ENCODE data around the gene LASP1. TPM values are rescaled to one million over a fixed set of nuclear protein-coding genes. Genes with fewer than 3 reads are reported as not detected.
A peak's percentile ranks its signal among the peaks of the same experiment; 100 is the strongest.

Gene LASP1
- total and polyA plus RNA-seq, 2 of the 8 experiments (the other 6 are each of a cell fraction or from before 2014, with no cell fraction given): 114 to 180 TPM

DNA sequence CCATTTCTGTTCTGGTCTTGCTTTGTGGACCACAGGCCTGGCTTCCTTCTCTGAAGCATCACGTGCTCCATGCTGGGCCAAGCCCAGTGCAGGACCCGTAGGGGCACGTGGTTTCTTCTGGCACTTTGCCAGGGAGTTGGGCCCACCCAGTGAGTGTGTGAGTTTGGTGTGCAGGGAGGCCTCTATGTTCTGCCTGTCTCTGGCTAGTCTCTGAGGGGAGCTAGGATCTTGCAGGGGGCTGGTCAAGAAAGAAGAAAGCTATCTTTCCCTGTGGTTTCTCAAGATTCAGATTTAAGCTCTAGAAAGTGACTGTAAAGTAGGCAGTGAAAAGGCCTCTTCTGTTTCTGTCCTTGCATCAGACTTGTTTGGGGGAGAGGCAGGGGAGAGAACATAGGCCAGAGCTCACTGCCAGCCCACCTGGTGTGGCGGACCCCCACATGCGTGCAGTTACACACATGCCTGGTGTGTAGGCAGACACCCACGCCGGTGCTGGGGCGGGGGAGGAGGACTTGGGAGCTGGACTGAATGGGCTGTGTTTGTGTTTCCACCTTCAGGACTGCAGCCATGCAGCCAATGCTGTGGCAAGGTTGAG, 11.8 kb downstream of the LASP1 start:
- Histone ChIP-seq H4K5ac (ENCODE audit: insufficient read length, low read depth, low read length) (no peak overlapping the region), H3K4me2 (ENCODE audit: insufficient read depth in 1 of 2, low read depth in 2 of 2, low read length in 2 of 2) (no peak overlapping the region), H2BK5ac (ENCODE audit: low read depth, low read length) (peak overlapping the region; percentile 37), H2BK20ac (ENCODE audit: low read length) (peak overlapping the region; percentile 24), H4K91ac (replicated peaks; ENCODE audit: insufficient read length, low read length) (peak overlapping the region; percentile 58), H2BK12ac (ENCODE audit: low read depth, low read length) (peak overlapping the region; percentile 85; the same call in 1 of the 2 replicates), H3K4me1 (replicated peaks in 1 of 4; ENCODE audit: control insufficient read depth in 3 of 4, insufficient read depth in 4 of 4, low read length in 3 of 4) (peaks cover 34 to 60% (median 47%) of the 10 kb centered on the region in 4 experiments), H3K27me3 (replicated peaks in 1 of 4; ENCODE audit: control insufficient read depth in 3 of 4, extremely low read depth in 1 of 4, insufficient read depth in 3 of 4, low read length in 3 of 4) (no peaks in the 10 kb centered on the region), H3K14ac (ENCODE audit: insufficient read length) (no peak overlapping the region), H3K18ac (ENCODE audit: extremely low read depth, low read length) (peak overlapping the region; percentile 38; the same call in 1 of the 2 replicates), H3K4me3 (ENCODE audit: extremely low read depth in 1 of 4, insufficient read depth in 2 of 4, low read depth in 3 of 4, low read length in 4 of 4) (no peak overlapping the region), H3K79me1 (ENCODE audit: low read depth, low read length) (peaks cover 27% of the 10 kb centered on the region), H4K20me1 (replicated peaks in 1 of 2; ENCODE audit: control insufficient read depth in 1 of 2, insufficient read depth in 2 of 2, low read length in 2 of 2) (peaks cover 5 to 10% of the 10 kb centered on the region in 2 experiments), H3K56ac (replicated peaks; ENCODE audit: insufficient read length, low read depth, low read length) (no peak overlapping the region), H3K36me3 (ENCODE audit: control insufficient read depth in 2 of 4, insufficient read depth in 4 of 4, low read length in 3 of 4) (peaks cover 0 to 3% (median 0%) of the 10 kb centered on the region in 4 experiments; a peak in 2 of 8 replicates), H3K23me2 (ENCODE audit: low read depth, low read length) (peaks cover 2% of the 10 kb centered on the region; the same call in 1 of the 2 replicates), H2AFZ (ENCODE audit: low read length) (no peak overlapping the region), H3K23ac (ENCODE audit: insufficient read length) (no peak overlapping the region), H3K4ac (replicated peaks; ENCODE audit: insufficient read length, low read depth, low read length) (no peak overlapping the region), H3K27ac (ENCODE audit: low read depth, low read length) (no peak overlapping the region), H3K9ac (replicated peaks in 1 of 4; ENCODE audit: extremely low read depth in 1 of 4, low read depth in 3 of 4, low read length in 3 of 4) (peak overlapping the region in 1 of 4 experiments; percentile 30; a peak in 1 of 7 replicates), H2BK120ac (replicated peaks; ENCODE audit: low read depth, low read length) (no peak overlapping the region), H2AK5ac (ENCODE audit: low read depth, low read length) (0 out of 2 replicates have a peak overlapping the region, but pooled peaks have one; percentile 67), H2BK15ac (ENCODE audit: low read length) (peak overlapping the region; percentile 19; the same call in 1 of the 2 replicates), H4K8ac (ENCODE audit: extremely low read depth, insufficient read depth, low read length) (no peak overlapping the region; the same call in 1 of the 2 replicates), H3K9me3 (ENCODE audit: insufficient read depth in 2 of 2, low read depth in 1 of 2, low read length in 1 of 2) (no peaks in the 10 kb centered on the region), H3K79me2 (ENCODE audit: control insufficient read depth in 1 of 2, insufficient read depth in 2 of 2, low read length in 2 of 2) (peaks cover 6 to 79% of the 10 kb centered on the region in 2 experiments; a peak in 3 of 4 replicates)
- POLR2A ChIA-PET (ENCODE audit: partially characterized antibody): interaction anchor here (1.1 to 24.3 kb wide), 6 partner anchors 10 to 44 kb away, joined by 4 to 468 read pairs (median 5); partner anchors contain the start of genes LASP1, LASP1NB and RPL23
- DNase-seq (ENCODE audit: low read depth in 1 of 2, low spot score in 2 of 2): no peak
- FAIRE-seq: no peak
- WGBS, 2 experiments (ENCODE audit: extremely low coverage in 1 of 2, insufficient coverage in 1 of 2, insufficient read length in 1 of 2, insufficient replicate concordance in 2 of 2, low coverage in 1 of 2, low lambda C conversion rate in 2 of 2, missing lambda C conversion rate in 1 of 2): 91% methylated on average over 8 of the region's 8 CpGs; no CpG with 5 or more reads in 1 of the 2 experiments
- TF ChIP-seq RBBP5 (IDR thresholded peaks at IDR 0.05; ENCODE audit: borderline replicate concordance, low read depth, low read length): no peak
- TF ChIP-seq CHD1 (IDR thresholded peaks at IDR 0.05; ENCODE audit: low read depth, low read length): no peak
- no peak for TF ChIP-seq SIX5 (IDR thresholded peaks at IDR 0.05; ENCODE audit: low read depth, low read length)
- TF ChIP-seq SUZ12 (IDR thresholded peaks at IDR 0.05; ENCODE audit: low read length): no peak
- CTCF ChIA-PET (ENCODE audit: partially characterized antibody): interaction anchor here (0.6 to 4.4 kb wide), 8 partner anchors 10 to 124 kb away, joined by 3 to 26 read pairs (median 3); partner anchors contain the start of gene LASP1NB

Data from H1 (cell line).